HG02840 (cell line): ENCODE data around the gene PC.

ENCODE experiments used
- ATAC-seq: cut with Tn5 transposase; IDR thresholded peaks from one replicate; pipeline ENCODE4 v1.9.1; 2021; ENCODE audit warnings: mild to moderate bottlenecking, moderate library complexity, moderate number of reproducible peaks; ENCODE audit not compliant: unreplicated experiment, low FRiP score

The PC gene

GRCh38 chr11:66914505-66914904 is 43.7 kb downstream of the PC start:
- no peak for ATAC-seq

GRCh38 chr11:66912911-66913310 is 45.3 kb downstream of the PC start:
- no peak for ATAC-seq

- no peak for ATAC-seq
These were observed 45.8 kb downstream of the PC start for GRCh38 chr11:66912361-66912760.

- ATAC-seq: no peak
These were observed 47.5 kb downstream of the PC start for GRCh38 chr11:66910669-66911068.

- ATAC-seq: no peak
These were observed 48.2 kb downstream of the PC start for GRCh38 chr11:66910016-66910415.

GRCh38 chr11:66909181-66909580 is 49.0 kb downstream of the PC start:
- no peak for ATAC-seq

GRCh38 chr11:66907751-66908630 is 50.2 kb downstream of the PC start:
- no peak for ATAC-seq

GRCh38 chr11:66906061-66906733 is 52.0 kb downstream of the PC start:
- ATAC-seq: no peak

GRCh38 chr11:66905631-66906030 is 52.6 kb downstream of the PC start:
- no peak for ATAC-seq

GRCh38 chr11:66904981-66905521 is 53.1 kb downstream of the PC start:
- ATAC-seq: no peak

- no peak for ATAC-seq
These were observed 53.6 kb downstream of the PC start for GRCh38 chr11:66904561-66904960.

GRCh38 chr11:66904055-66904454 is 54.1 kb downstream of the PC start:
- ATAC-seq: no peak

GRCh38 chr11:66902486-66903177 is 55.6 kb downstream of the PC start:
- ATAC-seq: no peak

GRCh38 chr11:66901964-66902390 is 56.2 kb downstream of the PC start:
- ATAC-seq: no peak

- no peak for ATAC-seq
These were observed 64.0 kb downstream of the PC start for GRCh38 chr11:66894141-66894540.

- no peak for ATAC-seq
These were observed 65.3 kb downstream of the PC start for GRCh38 chr11:66892911-66893310.

GRCh38 chr11:66891851-66892660 is 66.1 kb downstream of the PC start:
- ATAC-seq: peak; percentile 67

GRCh38 chr11:66889960-66890359 is 68.2 kb downstream of the PC start:
- ATAC-seq: no peak

- no peak for ATAC-seq
These were observed 69.9 kb downstream of the PC start for GRCh38 chr11:66888282-66888681.

- ATAC-seq: no peak
These were observed 70.7 kb downstream of the PC start for GRCh38 chr11:66887526-66887925.
